HG03060 (cell line): ENCODE measurements around the gene IGSF23.
A peak's percentile ranks its signal among the peaks of the same experiment; 100 is the strongest.

Source experiments
- ATAC-seq: cut with Tn5 transposase; IDR thresholded peaks from one replicate; pipeline ENCODE4 v1.9.1; 2021; ENCODE audit warnings: low read depth, moderate number of reproducible peaks; ENCODE audit not compliant: unreplicated experiment

Gene IGSF23

DNA sequence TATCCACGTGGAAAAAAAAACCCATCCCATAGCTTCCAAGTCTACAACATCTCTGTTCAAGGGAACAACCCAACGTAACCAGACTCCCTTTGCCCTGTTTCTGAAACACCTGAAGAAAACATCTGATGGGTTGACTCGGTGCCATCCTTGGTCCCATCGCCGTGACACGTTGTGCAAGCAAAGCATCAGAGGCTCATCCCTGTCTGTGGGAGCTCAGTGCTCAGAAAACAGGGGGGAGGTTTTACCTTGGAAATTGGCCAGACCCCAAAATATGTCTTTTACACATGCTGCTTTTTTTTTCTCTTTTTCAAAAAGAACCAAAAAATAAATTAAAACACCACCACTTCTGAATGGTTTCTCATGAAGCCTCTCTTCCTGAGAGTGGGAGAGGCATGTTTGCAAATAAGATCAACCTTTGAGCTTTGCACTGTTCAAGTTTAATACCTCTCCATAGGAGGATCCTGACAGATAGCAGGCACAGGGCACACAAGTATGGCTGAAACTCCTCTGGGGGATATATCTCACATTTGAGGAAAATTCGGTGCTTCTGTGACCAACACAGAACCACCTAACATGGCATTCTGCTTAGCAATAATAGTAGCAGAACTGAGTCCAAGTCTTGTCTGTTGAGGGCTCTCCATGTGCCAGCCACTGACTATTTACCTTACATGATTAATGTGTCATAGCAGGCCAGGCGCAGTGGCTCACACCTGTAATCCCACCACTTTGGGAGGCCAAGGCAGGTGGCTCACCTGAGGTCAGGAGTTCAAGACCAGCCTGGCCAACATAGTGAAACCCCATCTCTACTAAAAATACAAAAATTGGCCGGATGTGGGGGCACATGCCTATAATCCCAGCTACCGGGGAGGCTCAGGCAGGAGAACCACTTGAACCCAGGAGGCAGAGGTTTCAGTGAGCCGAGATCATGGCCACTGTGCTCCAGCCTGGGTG is 23.4 kb downstream of the IGSF23 start:
- no peak for ATAC-seq

DNA sequence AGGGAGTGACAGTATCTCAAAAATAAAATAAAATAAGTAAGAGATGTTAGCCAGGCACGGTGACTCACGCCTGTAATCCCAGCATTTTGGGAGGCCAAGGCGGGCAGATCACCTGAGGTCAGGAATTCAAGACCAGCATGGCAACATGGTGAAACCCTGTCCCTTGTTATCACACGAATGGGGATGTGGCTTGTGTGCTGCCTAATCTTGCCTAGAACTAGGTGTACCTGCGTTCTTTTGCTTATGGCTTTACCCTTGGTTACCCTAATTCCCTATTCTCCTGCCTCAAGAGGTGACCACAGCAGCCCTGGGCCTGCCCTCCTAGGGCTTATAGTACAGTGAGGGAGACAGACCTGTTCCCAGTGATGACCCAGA is 24.0 kb downstream of the IGSF23 start:
- ATAC-seq: no peak

DNA sequence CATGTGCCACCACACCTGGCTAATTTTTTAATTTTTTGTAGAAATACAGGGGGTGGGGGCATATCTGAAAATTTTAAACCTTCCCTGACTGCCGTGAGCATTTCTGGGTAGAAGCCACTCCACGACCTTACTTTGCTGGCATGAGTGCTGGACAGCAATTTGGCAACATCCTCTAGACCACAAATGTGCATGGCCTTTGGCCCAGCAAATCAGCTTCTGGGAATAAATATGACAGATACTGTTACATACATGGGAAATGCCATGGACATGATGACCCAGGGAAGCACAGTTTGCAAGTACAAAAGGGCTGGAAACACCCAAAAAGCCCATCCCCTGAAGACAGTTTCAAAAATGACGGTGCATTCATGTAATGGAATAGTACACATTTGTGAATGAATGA is 27.2 kb downstream of the IGSF23 start:
- no peak for ATAC-seq

DNA sequence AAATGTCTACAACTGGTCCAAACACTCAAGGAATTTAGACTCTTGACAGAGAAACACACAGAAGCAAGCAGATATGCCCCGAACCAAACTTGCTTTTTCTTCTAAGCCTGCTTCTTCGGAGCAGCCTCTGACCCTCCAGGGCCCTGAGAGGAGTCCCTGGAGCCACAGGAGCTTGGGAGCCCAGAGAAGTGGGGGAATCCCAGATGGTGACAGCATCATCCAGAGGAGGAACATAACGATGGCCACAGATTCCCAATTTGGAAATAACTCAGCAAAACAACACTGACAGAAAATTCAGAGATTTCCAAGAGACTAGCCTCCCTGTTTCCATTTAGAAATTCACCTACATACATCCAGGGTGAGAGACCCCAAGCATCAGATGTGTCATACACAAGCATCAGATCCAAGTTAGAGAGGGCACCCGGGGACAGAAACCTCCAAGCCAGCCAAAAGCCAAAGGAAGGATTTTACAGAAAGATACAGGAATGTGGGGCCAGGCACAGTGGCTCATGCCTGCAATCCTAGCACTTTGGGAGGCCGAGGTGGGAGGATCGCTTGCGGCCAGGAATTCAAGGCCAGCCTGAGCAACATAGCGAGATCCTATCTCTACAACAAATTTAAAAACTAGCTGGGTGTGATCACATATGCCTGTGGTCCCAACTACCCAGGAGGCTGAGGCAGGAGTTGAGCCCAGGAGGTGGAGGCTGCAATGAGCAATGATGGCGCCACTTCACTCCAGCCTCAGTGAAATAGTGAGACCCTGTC is 28.3 kb downstream of the IGSF23 start:
- no peak for ATAC-seq

DNA sequence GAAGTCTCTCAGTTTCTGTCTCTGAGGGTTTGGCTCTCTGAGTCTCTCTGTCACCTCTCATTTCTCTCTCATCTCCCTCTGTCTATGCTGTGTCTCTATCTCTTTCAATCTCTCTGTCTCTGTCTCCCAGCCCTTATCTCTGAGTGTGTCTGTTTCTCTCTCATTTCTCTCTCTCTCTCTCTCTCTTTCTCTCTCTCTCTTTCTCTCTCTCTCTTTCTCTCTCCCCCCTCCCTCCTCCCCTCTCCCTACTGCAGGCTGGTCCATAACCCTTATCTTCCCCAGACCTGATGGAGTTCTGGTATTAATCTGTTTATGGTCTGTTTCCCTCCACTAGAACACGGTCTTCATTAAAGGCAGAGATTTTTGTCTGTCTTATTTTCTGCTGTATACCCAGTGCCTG is 29.0 kb downstream of the IGSF23 start:
- ATAC-seq: no peak

DNA sequence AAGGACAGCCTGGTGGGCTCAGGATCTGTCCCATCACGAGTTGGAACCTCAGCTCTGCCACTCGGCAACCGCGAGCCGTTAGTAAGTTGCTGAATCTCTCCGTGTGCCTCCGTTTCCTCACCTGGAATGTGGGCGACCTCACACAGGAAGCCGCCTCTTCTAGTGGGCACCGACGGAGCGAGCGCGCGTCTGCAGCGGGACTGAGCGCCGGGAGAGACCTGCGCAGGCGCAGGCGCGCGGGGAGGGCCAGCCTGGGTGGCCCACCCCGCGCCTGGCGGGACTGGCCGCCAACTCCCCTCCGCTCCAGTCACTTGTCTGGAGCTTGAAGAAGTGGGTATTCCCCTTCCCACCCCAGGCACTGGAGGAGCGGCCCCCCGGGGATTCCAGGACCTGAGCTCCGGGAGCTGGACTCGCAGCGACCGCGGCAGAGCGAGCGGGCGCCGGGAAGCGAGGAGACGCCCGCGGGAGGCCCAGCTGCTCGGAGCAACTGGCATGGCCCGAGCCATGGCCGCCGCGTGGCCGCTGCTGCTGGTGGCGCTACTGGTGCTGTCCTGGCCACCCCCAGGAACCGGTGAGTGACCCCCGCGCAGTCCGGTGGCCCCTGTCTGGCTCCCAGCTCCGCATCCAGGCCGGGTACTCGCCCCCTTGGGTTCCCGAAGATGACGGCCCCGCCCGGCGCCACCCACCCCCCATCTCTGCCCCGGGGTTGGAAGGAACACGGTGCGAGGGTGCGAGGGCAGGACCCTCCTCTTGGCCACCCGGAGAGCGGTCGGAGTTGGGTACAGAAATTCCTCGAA is 30.4 kb downstream of the IGSF23 start, which contains the start of gene PVR:
TSS of gene PVR (plus strand) at position 306 of the 797 bp plus-strand sequence. CDS start at position 493, 187 bp downstream.
- no peak for ATAC-seq

DNA sequence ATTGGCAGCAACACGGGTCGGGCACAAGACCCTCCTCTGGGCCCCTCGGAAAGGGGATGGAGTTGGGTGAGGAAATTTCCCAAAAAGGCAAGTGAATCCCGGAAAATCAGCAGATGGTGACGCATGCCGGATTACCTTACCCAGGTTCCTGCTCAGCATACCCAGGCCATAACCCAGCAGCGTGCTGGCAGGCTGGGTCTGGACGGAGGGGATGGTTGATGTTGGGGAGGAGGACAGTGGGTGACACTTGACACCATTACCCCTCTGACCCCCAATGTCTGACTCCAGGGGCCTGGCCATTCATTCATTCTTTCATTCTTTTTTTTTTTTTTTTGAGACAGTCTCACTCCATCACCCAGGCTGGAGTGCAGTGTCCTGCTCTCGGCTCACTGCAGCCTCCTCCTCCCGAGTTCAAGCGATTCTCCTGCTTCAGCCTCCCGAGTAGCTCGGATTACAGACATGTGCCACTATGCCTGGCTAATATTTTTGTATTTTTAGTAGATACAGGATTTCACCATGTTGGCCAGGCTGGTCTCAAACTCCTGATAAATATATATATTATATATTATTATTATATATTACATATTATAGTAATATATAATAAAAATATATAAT is 31.1 kb downstream of the IGSF23 start:
- ATAC-seq: no peak

DNA sequence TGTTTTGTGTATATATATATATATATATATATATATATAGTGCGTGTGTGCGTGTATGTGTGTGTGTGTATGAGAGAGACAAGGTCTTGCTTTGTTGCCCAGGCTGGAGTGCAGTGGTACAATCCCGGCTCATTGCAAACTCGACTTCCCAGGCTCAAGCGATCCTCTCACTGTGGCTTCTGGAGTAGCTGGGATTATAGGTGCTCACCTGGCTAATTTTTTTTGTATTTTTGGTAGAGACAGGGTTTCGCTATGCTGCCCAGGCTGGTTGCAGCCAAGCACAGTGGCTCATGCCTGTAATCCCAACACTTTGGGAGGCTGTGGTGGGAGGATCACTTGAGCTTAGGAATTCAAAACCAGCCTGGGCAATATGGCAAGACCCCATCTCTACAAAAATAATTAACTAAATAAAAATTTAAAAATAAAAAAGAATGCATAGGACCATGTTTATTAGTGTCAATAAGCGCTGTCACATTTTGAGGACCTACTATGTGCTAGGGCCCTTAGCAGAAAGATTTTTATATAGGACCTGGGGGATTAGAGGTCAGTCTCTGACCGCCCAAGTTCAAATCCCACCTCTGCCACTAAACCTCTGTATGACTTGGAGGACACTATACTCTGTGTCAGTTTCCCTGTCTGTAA is 32.2 kb downstream of the IGSF23 start:
- ATAC-seq: no peak

DNA sequence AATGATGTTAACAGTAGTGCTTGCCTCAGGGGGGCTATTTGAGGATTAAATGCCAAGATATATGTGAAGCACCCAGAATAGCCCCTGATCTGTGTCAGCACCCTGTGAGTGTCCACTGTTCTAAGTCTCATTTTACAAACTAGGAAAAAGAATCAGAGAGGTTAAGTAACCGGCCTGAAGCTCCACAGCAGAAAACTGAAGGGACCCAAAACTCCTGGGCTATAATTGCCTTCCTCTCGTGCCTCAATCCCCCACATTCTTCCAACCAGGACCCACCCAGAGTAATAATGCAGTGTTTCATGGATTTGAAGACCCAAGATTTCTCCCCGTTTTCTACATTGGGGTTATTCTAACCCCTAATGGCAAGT is 32.7 kb downstream of the IGSF23 start:
- ATAC-seq: no peak

DNA sequence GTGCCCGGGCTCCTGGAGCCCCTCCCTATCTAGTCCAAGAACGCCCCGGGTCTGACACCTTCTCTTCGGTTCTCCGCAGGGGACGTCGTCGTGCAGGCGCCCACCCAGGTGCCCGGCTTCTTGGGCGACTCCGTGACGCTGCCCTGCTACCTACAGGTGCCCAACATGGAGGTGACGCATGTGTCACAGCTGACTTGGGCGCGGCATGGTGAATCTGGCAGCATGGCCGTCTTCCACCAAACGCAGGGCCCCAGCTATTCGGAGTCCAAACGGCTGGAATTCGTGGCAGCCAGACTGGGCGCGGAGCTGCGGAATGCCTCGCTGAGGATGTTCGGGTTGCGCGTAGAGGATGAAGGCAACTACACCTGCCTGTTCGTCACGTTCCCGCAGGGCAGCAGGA is 33.8 kb downstream of the IGSF23 start:
- ATAC-seq: no peak

DNA sequence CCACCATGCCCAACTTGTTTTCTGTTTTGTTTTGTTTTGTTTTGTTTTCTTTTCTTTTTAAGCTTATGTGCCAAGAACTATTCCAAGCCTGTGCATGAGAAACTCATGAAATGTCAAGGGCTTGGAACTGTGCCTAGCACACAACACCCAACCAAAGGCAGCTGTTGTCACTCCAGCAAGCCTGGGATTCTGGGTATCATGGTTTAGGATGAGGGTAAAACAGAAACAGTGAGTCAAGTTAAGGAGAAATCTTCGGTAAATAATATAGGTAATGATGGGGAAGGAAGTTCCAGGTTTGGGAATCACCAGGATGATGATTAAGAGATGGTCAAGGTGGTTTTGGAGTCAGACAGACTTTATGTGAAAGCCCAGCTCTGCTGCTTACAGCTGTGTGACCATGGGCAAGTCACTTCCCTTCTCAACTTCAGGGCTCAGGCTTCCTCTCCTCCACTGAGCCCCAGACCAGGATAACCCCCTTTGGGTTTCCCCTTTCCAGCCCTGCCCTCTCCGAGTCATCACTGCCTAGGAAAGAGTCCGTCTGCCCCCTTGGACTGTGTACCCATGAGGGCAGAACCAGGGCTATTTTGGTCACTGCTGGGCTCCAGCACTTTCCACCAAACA is 35.4 kb downstream of the IGSF23 start:
- no peak for ATAC-seq

DNA sequence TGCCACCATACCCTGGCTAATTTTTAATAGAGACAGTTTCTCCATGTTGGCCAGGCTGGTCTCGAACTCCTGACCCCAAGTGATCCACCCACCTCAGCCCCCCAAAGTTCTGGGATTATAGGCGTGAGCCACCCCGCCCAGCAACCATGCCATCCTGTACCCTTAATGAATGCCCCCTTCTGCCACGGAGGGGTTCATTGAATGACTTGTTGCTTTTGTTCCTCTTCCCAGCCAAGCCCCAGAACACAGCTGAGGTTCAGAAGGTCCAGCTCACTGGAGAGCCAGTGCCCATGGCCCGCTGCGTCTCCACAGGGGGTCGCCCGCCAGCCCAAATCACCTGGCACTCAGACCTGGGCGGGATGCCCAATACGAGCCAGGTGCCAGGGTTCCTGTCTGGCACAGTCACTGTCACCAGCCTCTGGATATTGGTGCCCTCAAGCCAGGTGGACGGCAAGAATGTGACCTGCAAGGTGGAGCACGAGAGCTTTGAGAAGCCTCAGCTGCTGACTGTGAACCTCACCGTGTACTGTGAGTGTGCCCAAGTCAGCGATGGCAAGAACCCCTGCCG is 36.3 kb downstream of the IGSF23 start:
- ATAC-seq: no peak

DNA sequence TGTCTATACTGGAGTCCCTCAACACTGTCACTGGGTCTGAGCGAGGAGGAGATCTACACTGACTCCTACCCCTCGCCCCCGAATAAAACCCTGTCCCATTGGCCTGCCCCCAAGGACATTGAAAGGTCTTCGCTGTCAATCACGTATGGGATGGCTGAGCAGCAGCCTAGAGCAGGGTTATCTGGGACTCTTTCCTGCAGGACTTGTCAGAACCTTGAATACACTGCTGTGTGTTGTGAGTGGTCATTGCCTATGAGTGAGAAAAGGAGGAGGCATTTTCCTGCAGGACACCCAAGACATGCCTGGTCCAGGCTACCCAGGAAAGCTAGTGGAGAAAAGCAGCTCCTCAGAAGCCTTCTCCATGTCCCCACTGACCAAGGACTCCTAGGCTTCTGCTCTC is 40.0 kb downstream of the IGSF23 start:
- ATAC-seq: no peak

DNA sequence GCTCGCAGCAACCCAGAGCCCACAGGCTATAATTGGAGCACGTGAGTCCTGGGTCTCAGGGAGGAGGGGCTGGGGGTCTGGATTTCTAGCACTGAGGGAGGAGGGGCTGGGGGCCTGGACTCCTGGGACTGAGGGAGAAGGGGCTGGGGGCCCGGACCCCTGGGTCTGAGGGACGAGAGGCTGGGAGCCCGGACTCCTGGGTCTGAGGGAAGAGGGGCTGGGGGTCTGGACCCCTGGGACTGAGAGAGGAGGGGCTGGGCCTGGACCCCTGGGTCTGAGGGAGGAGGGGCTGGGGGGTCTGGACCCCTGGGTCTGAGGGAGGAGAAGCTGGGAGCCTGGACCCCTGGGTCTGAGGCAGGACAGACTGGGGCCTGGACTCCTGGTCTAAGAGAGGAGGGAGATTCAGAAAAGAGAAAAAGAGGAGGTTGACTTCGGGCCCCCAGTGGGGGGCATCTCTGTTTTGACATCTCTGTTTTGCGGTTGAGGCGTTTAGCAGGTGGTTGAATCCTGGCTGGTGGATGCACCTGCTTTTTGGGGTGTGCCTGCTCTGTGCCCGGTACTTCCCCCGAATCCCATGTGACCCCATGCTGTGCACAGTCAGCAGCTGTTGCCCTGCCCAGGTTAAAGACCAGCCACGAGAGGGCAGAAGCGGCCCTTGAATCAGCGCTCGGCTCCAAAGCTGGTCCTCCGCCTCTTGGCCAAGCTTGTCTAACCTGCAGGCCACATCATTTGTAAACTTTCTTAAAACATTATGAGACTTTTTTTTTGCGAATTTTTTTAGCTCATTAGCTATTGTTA is 40.8 kb downstream of the IGSF23 start:
- peak; percentile 41 for ATAC-seq

DNA sequence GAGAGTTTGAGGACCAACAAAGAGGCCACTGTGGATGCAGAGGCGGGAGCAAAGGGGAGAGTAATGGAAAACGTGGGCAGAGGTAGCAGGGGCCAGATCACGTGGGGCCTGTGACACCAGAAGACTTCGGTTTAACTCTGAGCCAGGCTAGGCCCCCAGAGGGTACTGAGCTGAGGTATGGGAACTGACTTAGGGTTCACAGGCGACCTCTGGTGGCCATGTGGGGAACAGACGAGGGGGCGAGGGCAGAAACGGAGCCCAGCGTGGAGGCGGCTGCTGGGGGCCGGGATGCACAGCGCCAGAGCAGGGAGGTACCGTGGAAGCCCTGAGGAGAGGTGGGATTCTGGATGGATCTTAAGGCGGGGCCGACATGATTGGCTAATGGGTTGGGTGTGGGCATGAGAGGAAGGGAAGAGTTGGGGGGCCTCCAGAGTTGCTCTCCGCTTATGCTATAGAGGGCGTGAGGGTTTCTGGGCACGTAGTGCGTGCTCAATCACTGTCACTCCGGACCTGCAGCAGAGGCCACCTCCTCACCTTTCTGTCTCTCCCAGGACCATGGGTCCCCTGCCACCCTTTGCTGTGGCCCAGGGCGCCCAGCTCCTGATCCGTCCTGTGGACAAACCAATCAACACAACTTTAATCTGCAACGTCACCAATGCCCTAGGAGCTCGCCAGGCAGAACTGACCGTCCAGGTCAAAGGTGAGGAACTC is 44.0 kb downstream of the IGSF23 start:
- no peak for ATAC-seq

DNA sequence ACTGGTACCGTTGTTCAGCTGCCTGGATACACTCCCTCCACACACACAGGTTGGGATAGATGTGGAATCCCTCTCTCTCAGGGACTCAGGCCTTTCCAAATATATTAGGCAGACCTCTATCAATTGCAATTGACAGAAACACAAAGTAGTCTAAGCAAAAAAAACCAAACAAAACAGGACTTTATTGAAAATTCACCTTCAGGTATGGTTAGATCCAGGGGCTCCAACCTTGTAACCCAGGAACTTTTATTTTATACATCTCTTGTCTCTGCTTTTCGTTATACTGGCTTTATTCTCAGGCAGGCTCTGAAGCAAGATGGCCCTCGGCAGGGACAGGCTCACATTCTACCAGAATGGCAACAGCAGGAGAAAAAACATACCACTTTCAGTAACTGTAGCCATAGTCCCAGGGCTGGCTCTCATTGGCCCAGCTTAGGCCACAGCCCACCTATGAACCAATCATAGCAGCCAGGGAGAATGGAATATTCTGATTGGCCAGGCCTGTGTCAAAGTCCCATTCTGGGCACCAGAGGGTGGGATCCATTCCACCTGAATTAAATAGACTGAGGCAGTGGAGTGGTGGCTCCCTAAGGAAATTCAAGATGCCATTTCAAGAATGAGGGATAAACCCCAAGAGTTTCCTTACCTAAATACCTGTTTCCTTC is 44.8 kb downstream of the IGSF23 start:
- ATAC-seq: no peak

DNA sequence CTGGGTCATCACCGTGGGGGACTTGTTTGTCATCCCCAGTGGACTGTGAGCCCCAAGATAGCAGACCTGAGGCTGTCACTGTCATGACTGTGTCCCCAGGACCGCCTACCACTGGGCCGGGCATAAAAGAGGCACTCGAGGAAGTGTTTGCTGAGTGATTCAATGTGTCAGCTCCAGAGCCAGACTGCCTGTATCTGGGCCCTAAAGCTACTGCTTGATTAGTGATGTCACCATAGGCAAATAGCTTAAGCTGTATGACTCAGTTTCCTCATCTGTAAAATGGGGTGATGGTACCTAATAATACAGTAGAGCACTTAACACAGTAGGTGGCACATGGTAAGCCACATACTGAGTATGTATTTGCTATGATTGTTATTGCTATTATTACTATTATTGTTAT is 46.7 kb downstream of the IGSF23 start:
- no peak for ATAC-seq
